Ureter (tissue), 1 donor: ENCODE data around the gene SHCBP1L. TPM values are rescaled to one million over a fixed set of nuclear protein-coding genes. Genes with fewer than 3 reads are reported as not detected.

ENCODE experiments used
- total RNA-seq: library from RNA; stranded (reverse); gene quantifications from one replicate; pipeline ENCODE4 v1.2.4, GENCODE V29; 2023
- donor health status: DM: yes; HTN: yes; CAD: no.

The SHCBP1L gene
- total RNA-seq, 1 donor from 2014 or later, result not detected

Other genes with a start within 250 kb of the SHCBP1L start
- 25.6 TPM for gene NPL, start 163.4 kb downstream of the SHCBP1L start, total RNA-seq
- 181 TPM for gene DHX9, start 113.8 kb downstream of the SHCBP1L start, total RNA-seq
- gene LAMC1, start 70.3 kb upstream of the SHCBP1L start, total RNA-seq, result 111 TPM
- 14.5 TPM for gene LAMC2, start 233.1 kb upstream of the SHCBP1L start, total RNA-seq